Activated naive CD8-positive, alpha-beta T cell treated with anti-CD3 and anti-CD28 coated beads, Interleukin-2, amount 10 ng/mL, durations not matched to agents 7 days and 5 days (primary cell): Measurements from ENCODE around the gene EPHX1. TPM values are rescaled to one million over a fixed set of nuclear protein-coding genes. Genes with fewer than 3 reads are reported as not detected.

ENCODE experiments used
- ATAC-seq: fragments of 150-1000 bp; cut with Tn5 transposase; one replicate; pipeline ENCODE4 v1.10.0; 2021; ENCODE audit warnings: low read depth, moderate library complexity
- POLR2A ChIA-PET: fragments of 350-600 bp; sonication (Branson Sonifier 250); formaldehyde crosslinking; loops from one replicate; lab custom pipeline; 2021; ENCODE audit warnings: antibody characterized with exemption; lab: Charles Lee
- DNase-seq: peaks from one replicate; pipeline ENCODE4 v3.0.0; 2021
- H3K27ac Mint-ChIP-seq: one replicate; pipeline ENCODE4 v1.8.0; 2022; ENCODE audit warnings: mild to moderate bottlenecking, mixed read lengths
- H3K27me3 Mint-ChIP-seq: one replicate; pipeline ENCODE4 v1.8.0; 2022; ENCODE audit warnings: mild to moderate bottlenecking, moderate library complexity, mixed read lengths
- H3K36me3 Mint-ChIP-seq: one replicate; pipeline ENCODE4 v1.8.0; 2021; ENCODE audit warnings: mild to moderate bottlenecking, mixed read lengths
- H3K4me1 Mint-ChIP-seq: one replicate; pipeline ENCODE4 v1.8.0; 2021; ENCODE audit warnings: mixed read lengths
- H3K4me3 Mint-ChIP-seq: one replicate; pipeline ENCODE4 v1.8.0; 2022; ENCODE audit warnings: mild to moderate bottlenecking, moderate library complexity, mixed read lengths
- H3K9me3 Mint-ChIP-seq: one replicate; pipeline ENCODE4 v1.8.0; 2021; ENCODE audit warnings: mixed read lengths
- total RNA-seq, 2 experiments: library from RNA; stranded (reverse); gene quantifications; one replicate each; pipeline ENCODE4 v1.2.3, GENCODE V29; 2021

Gene EPHX1
- total RNA-seq, 2 experiments from 2014 or later, result 2.3 to 2.5 TPM

GRCh38 chr1:225844236-225845061 is 34.5 kb downstream of the EPHX1 start:
- H3K36me3 Mint-ChIP-seq, result peaks cover 12% of the 10 kb centered on the region
- H3K9me3 Mint-ChIP-seq, result no peaks in the 10 kb centered on the region
- DNase-seq, result no peak
- H3K4me1 Mint-ChIP-seq, result peaks cover 17% of the 10 kb centered on the region
- no peaks in the 10 kb centered on the region for H3K27me3 Mint-ChIP-seq
- no peak overlapping the region for H3K4me3 Mint-ChIP-seq
- no peak overlapping the region for H3K27ac Mint-ChIP-seq
- POLR2A ChIA-PET, result no interaction called here
- ATAC-seq, result no peak

GRCh38 chr1:225845097-225845496 is 35.2 kb downstream of the EPHX1 start:
- Mint-ChIP-seq H3K4me3 (no peak overlapping the region), H3K4me1 (peaks cover 24% of the 10 kb centered on the region), H3K9me3 (no peaks in the 10 kb centered on the region), H3K27me3 (no peaks in the 10 kb centered on the region), H3K27ac (no peak overlapping the region), H3K36me3 (peaks cover 19% of the 10 kb centered on the region)
- ATAC-seq (no peak), DNase-seq (no peak)
- POLR2A ChIA-PET, result no interaction called here

- no peak for ATAC-seq
- POLR2A ChIA-PET, result no interaction called here
- H3K4me3 Mint-ChIP-seq, result no peak overlapping the region
- no peak for DNase-seq
- no peaks in the 10 kb centered on the region for H3K27me3 Mint-ChIP-seq
- no peaks in the 10 kb centered on the region for H3K9me3 Mint-ChIP-seq
- H3K4me1 Mint-ChIP-seq, result peaks cover 26% of the 10 kb centered on the region
- no peak overlapping the region for H3K27ac Mint-ChIP-seq
- peaks cover 22% of the 10 kb centered on the region for H3K36me3 Mint-ChIP-seq
Measured at GRCh38 chr1:225845571-225846259, 35.8 kb downstream of the EPHX1 start.

GRCh38 chr1:225846331-225847310 is 36.7 kb downstream of the EPHX1 start:
- no peak overlapping the region for H3K4me3 Mint-ChIP-seq
- no peaks in the 10 kb centered on the region for H3K27me3 Mint-ChIP-seq
- POLR2A ChIA-PET, result no interaction called here
- ATAC-seq (no peak), DNase-seq (no peak)
- H3K4me1 Mint-ChIP-seq, result peaks cover 30% of the 10 kb centered on the region
- H3K36me3 Mint-ChIP-seq, result peaks cover 27% of the 10 kb centered on the region
- H3K9me3 Mint-ChIP-seq, result no peaks in the 10 kb centered on the region
- no peak overlapping the region for H3K27ac Mint-ChIP-seq

- ATAC-seq (no peak), DNase-seq (no peak)
- Mint-ChIP-seq H3K36me3 (peaks cover 36% of the 10 kb centered on the region), H3K27me3 (no peaks in the 10 kb centered on the region), H3K9me3 (no peaks in the 10 kb centered on the region), H3K4me3 (no peak overlapping the region), H3K27ac (peak overlapping the region; percentile 81), H3K4me1 (peaks cover 37% of the 10 kb centered on the region)
- POLR2A ChIA-PET, result no interaction called here
Measured at GRCh38 chr1:225847610-225848009, 37.7 kb downstream of the EPHX1 start.

GRCh38 chr1:225848030-225848955 is 38.4 kb downstream of the EPHX1 start:
- Mint-ChIP-seq H3K27me3 (no peaks in the 10 kb centered on the region), H3K9me3 (no peaks in the 10 kb centered on the region), H3K4me3 (peak overlapping the region; percentile 24), H3K36me3 (peaks cover 42% of the 10 kb centered on the region), H3K27ac (peak overlapping the region; percentile 81), H3K4me1 (peaks cover 39% of the 10 kb centered on the region)
- POLR2A ChIA-PET, result no interaction called here
- peak; percentile 59 for ATAC-seq
- DNase-seq, result no peak

GRCh38 chr1:225849925-225850324 is 40.0 kb downstream of the EPHX1 start:
- DNase-seq (peak; percentile 57), ATAC-seq (peak; percentile 61)
- Mint-ChIP-seq H3K36me3 (peaks cover 51% of the 10 kb centered on the region), H3K27ac (peak overlapping the region; percentile 39), H3K9me3 (no peaks in the 10 kb centered on the region), H3K4me3 (no peak overlapping the region), H3K4me1 (peaks cover 39% of the 10 kb centered on the region), H3K27me3 (no peaks in the 10 kb centered on the region)
- POLR2A ChIA-PET, result interaction anchor here (0.6 to 1.4 kb wide), 5 partner anchors 23 to 147 kb away, joined by 3 to 4 read pairs (median 3); partner anchors contain the start of gene PYCR2

GRCh38 chr1:225850370-225850769 is 40.4 kb downstream of the EPHX1 start:
- no peak overlapping the region for H3K4me3 Mint-ChIP-seq
- ATAC-seq (no peak), DNase-seq (no peak)
- H3K27ac Mint-ChIP-seq, result peak overlapping the region; percentile 24
- H3K4me1 Mint-ChIP-seq, result peaks cover 39% of the 10 kb centered on the region
- H3K9me3 Mint-ChIP-seq, result no peaks in the 10 kb centered on the region
- peaks cover 51% of the 10 kb centered on the region for H3K36me3 Mint-ChIP-seq
- POLR2A ChIA-PET, result interaction anchor here (0.8 to 1.4 kb wide), 4 partner anchors 31 to 146 kb away, joined by 3 to 4 read pairs (median 4); partner anchors contain the start of gene PYCR2
- no peaks in the 10 kb centered on the region for H3K27me3 Mint-ChIP-seq

GRCh38 chr1:225851805-225852204 is 41.9 kb downstream of the EPHX1 start:
- H3K36me3 Mint-ChIP-seq, result peaks cover 60% of the 10 kb centered on the region
- H3K4me1 Mint-ChIP-seq, result peaks cover 43% of the 10 kb centered on the region

GRCh38 chr1:225852413-225853124 is 42.6 kb downstream of the EPHX1 start:
- Mint-ChIP-seq H3K9me3 (no peaks in the 10 kb centered on the region), H3K4me3 (no peak overlapping the region), H3K36me3 (peaks cover 60% of the 10 kb centered on the region), H3K27ac (peak overlapping the region; percentile 62), H3K27me3 (no peaks in the 10 kb centered on the region), H3K4me1 (peaks cover 43% of the 10 kb centered on the region)
- ATAC-seq (no peak), DNase-seq (no peak)
- POLR2A ChIA-PET, result interaction anchor here (1.3 to 1.4 kb wide), 4 partner anchors 29 to 45 kb away, joined by 3 to 5 read pairs (median 4); partner anchors contain the start of gene TMEM63A

More at GRCh38 chr1:225851805-225852204, 41.9 kb downstream of the EPHX1 start:
- H3K27me3 Mint-ChIP-seq, result no peaks in the 10 kb centered on the region
- ATAC-seq, result peak; percentile 40
- no peaks in the 10 kb centered on the region for H3K9me3 Mint-ChIP-seq
- no peak overlapping the region for H3K4me3 Mint-ChIP-seq
- peak overlapping the region; percentile 51 for H3K27ac Mint-ChIP-seq
- POLR2A ChIA-PET, result interaction anchor here (0.7 to 1.4 kb wide), 5 partner anchors 29 to 52 kb away, joined by 3 to 5 read pairs (median 4); partner anchors contain the start of gene TMEM63A
- DNase-seq, result no peak

GRCh38 chr1:225853441-225853840 is 43.5 kb downstream of the EPHX1 start:
- no peak for DNase-seq
- Mint-ChIP-seq H3K27ac (no peak overlapping the region), H3K4me3 (no peak overlapping the region), H3K9me3 (no peaks in the 10 kb centered on the region), H3K4me1 (peaks cover 35% of the 10 kb centered on the region), H3K36me3 (peaks cover 56% of the 10 kb centered on the region), H3K27me3 (no peaks in the 10 kb centered on the region)
- POLR2A ChIA-PET, result interaction anchor here (1.0 kb wide), 1 partner anchor 84 kb away, joined by 3 read pairs; no protein-coding TSS in a partner anchor
- no peak for ATAC-seq
